IMR-90 (cell line): ENCODE results near the gene IL19. TPM values are rescaled to one million over a fixed set of nuclear protein-coding genes. Genes with fewer than 3 reads are reported as not detected.

Source experiments
- ATAC-seq: fragments of 200-7000 bp; cut with Tn5 transposase; 2 replicates; pipeline ENCODE4 v1.9.1; 2020; ENCODE audit warnings: low read depth, mild to moderate bottlenecking, moderate library complexity
- BruUV-seq: library from RNA; stranded (reverse); fragments of 400-500 nt; replicated peaks from 2 replicates; lab custom pipeline; 2021; lab: Mats Ljungman, UMichigan
- CTCF ChIA-PET: fragments of 300-600 bp; formaldehyde crosslinking; extraction: SDS; loops from one replicate; lab custom pipeline; 2021; ENCODE audit warnings: antibody characterized with exemption; lab: Yijun Ruan, JAX
- POLR2A ChIA-PET: fragments of 300-600 bp; sonication (Branson Sonifier 250); formaldehyde crosslinking; loops from one replicate; lab custom pipeline; 2022; ENCODE audit warnings: antibody characterized with exemption; ENCODE audit not compliant: unreplicated experiment; lab: Charles Lee
- DNase-seq: peaks from one replicate; pipeline ENCODE4 v3.0.0; 2013
- H2AFZ ChIP-seq: replicated peaks from 2 replicates; pipeline ENCODE3; 2013; ENCODE audit warnings: low read length, mild to moderate bottlenecking; ENCODE audit not compliant: poor library complexity
- H2AK5ac ChIP-seq: 2 replicates; pipeline ENCODE4 v1.6.1; 2013; ENCODE audit warnings: low read depth, low read length, inconsistent platforms
- H2AK9ac ChIP-seq: replicated peaks from 2 replicates; pipeline ENCODE3; 2013; ENCODE audit warnings: mild to moderate bottlenecking, low read depth, low read length, moderate library complexity; ENCODE audit not compliant: poor library complexity
- H2BK120ac ChIP-seq: 2 replicates; pipeline ENCODE4 v1.6.1; 2013; ENCODE audit warnings: low read depth, low read length, inconsistent platforms
- H2BK15ac ChIP-seq: 3 replicates; pipeline ENCODE4 v1.6.1; 2013; ENCODE audit warnings: low read depth, low read length, inconsistent platforms
- H2BK20ac ChIP-seq: 2 replicates; pipeline ENCODE4 v1.6.1; 2013; ENCODE audit warnings: low read depth, mild to moderate bottlenecking, inconsistent platforms, low read length, moderate library complexity
- H2BK5ac ChIP-seq: 2 replicates; pipeline ENCODE4 v1.6.1; 2013; ENCODE audit warnings: mild to moderate bottlenecking, low read depth, low read length, inconsistent platforms; ENCODE audit not compliant: poor library complexity, severe bottlenecking
- H3K14ac ChIP-seq: replicated peaks from 2 replicates; pipeline ENCODE4 v1.6.1; 2013; ENCODE audit warnings: low read depth, low read length, inconsistent platforms
- H3K18ac ChIP-seq: 2 replicates; pipeline ENCODE4 v1.6.1; 2013; ENCODE audit warnings: low read depth, low read length, control low read depth
- H3K23ac ChIP-seq: 2 replicates; pipeline ENCODE4 v1.6.1; 2013; ENCODE audit warnings: low read depth, low read length, inconsistent platforms
- H3K27ac ChIP-seq: 2 replicates; pipeline ENCODE4 v1.5.1; 2013; ENCODE audit warnings: mild to moderate bottlenecking, control low read depth, low read length; ENCODE audit not compliant: insufficient read depth
- H3K27me3 ChIP-seq: 2 replicates; pipeline ENCODE4 v1.6.1; 2013; ENCODE audit warnings: low read length; ENCODE audit not compliant: control insufficient read depth, insufficient read depth
- H3K36me3 ChIP-seq: 2 replicates; pipeline ENCODE4 v1.6.1; 2013; ENCODE audit warnings: low read length, mixed read lengths; ENCODE audit not compliant: control insufficient read depth, insufficient read depth
- H3K4ac ChIP-seq: 2 replicates; pipeline ENCODE4 v1.6.1; 2013; ENCODE audit warnings: low read depth, low read length, inconsistent platforms
- H3K4me1 ChIP-seq: 2 replicates; pipeline ENCODE4 v1.6.1; 2013; ENCODE audit warnings: low read length, mixed read lengths; ENCODE audit not compliant: control insufficient read depth, insufficient read depth
- H3K4me2 ChIP-seq: 2 replicates; pipeline ENCODE4 v1.6.1; 2013; ENCODE audit warnings: low read depth, mild to moderate bottlenecking, control low read depth, low read length, moderate library complexity
- H3K4me3 ChIP-seq: 2 replicates; pipeline ENCODE4 v1.5.1; 2013; ENCODE audit warnings: low read depth, mild to moderate bottlenecking, control low read depth, low read length, moderate library complexity; ENCODE audit not compliant: insufficient read depth
- H3K56ac ChIP-seq: 2 replicates; pipeline ENCODE4 v1.6.1; 2013; ENCODE audit warnings: low read length, inconsistent platforms; ENCODE audit not compliant: insufficient read depth; ENCODE audit errors: extremely low read depth
- H3K79me1 ChIP-seq, 2 experiments: 2 replicates each; pipeline ENCODE4 v1.6.1; 2013; ENCODE audit warnings: low read length in 2 of 2, inconsistent platforms in 1 of 2, low read depth in 1 of 2
- H3K9ac ChIP-seq: 2 replicates; pipeline ENCODE4 v1.6.1; 2013; ENCODE audit warnings: low read depth, low read length, control low read depth
- H3K9me1 ChIP-seq: 2 replicates; pipeline ENCODE4 v1.6.1; 2013; ENCODE audit warnings: low read length, inconsistent platforms; ENCODE audit not compliant: insufficient read depth
- H3K9me3 ChIP-seq: 2 replicates; pipeline ENCODE4 v1.6.1; 2013; ENCODE audit warnings: low read length; ENCODE audit not compliant: control insufficient read depth, insufficient read depth
- H4K20me1 ChIP-seq: 2 replicates; pipeline ENCODE4 v1.6.1; 2013; ENCODE audit warnings: low read length, inconsistent platforms; ENCODE audit not compliant: insufficient read depth
- H4K5ac ChIP-seq: 2 replicates; pipeline ENCODE4 v1.6.1; 2013; ENCODE audit warnings: mild to moderate bottlenecking, low read depth, low read length, control low read depth
- H4K8ac ChIP-seq, 2 experiments: 2 replicates each; pipeline ENCODE4 v1.6.1; 2013; ENCODE audit warnings: low read depth in 2 of 2, low read length in 2 of 2, control low read depth in 1 of 2, inconsistent platforms in 1 of 2
- H4K91ac ChIP-seq: 2 replicates; pipeline ENCODE4 v1.6.1; 2013; ENCODE audit warnings: low read depth, low read length, inconsistent platforms; ENCODE audit not compliant: insufficient read depth
- CEBPB ChIP-seq: IDR thresholded peaks from 2 replicates; pipeline ENCODE4 v1.6.1; 2012; ENCODE audit warnings: low read depth, low read length, improper control_type of control experiment
- CHD1 ChIP-seq: IDR thresholded peaks from 2 replicates; pipeline ENCODE4 v1.6.1; 2012; ENCODE audit warnings: low read depth, low read length, improper control_type of control experiment
- CTCF ChIP-seq: conservative IDR thresholded peaks from 2 replicates; pipeline ENCODE4 v1.5.1; 2012; ENCODE audit warnings: mild to moderate bottlenecking, low read depth, low read length, improper control_type of control experiment
- MXI1 ChIP-seq: IDR thresholded peaks from 2 replicates; pipeline ENCODE4 v1.6.1; 2012; ENCODE audit warnings: low read depth, mild to moderate bottlenecking, low read length, moderate library complexity, borderline replicate concordance
- NFE2L2 ChIP-seq: fragments of 150-350 bp; IDR thresholded peaks from 2 replicates; pipeline ENCODE4 v1.6.1; 2016; ENCODE audit warnings: low read depth, mild to moderate bottlenecking, low read length
- RAD21 ChIP-seq: IDR thresholded peaks from 2 replicates; pipeline ENCODE4 v1.6.1; 2012; ENCODE audit warnings: low read length, improper control_type of control experiment
- SMC3 ChIP-seq: fragments of 150-350 bp; IDR thresholded peaks from 2 replicates; pipeline ENCODE4 v1.6.1; 2016; ENCODE audit warnings: low read depth, mild to moderate bottlenecking, antibody characterized with exemption, low read length, moderate library complexity
- WGBS, 2 experiments: methylation state at CpG; one replicate each; pipeline versions ENCODE4 v1.1.5 to v1.1.7; 2013; ENCODE audit warnings: missing lambda C conversion rate in 2 of 2; ENCODE audit not compliant: insufficient read length in 1 of 2; ENCODE audit errors: extremely low coverage in 2 of 2; 5-methylcytosine and 5-hydroxymethylcytosine counted together
- dilution Hi-C: fragments of 300-500 bp; cut with HindIII; formaldehyde crosslinking; loops from one replicate; pipeline ENCODE4 v1.14.3; 2018; ENCODE audit warnings: low sequenced_read_pairs; ENCODE audit not compliant: unreplicated experiment
- in situ Hi-C: fragments of 300-500 bp; cut with MboI; formaldehyde crosslinking; loops from 3 replicates; pipeline ENCODE4 v1.14.3; 2019; ENCODE audit warnings: low sequenced_read_pairs, inconsistent platforms, mixed read lengths
- intact Hi-C: fragments of 100-400 bp; cut with micrococcal nuclease; formaldehyde crosslinking; loops from 2 replicates; pipeline ENCODE4 v1.10.0; 2022
- polyA plus RNA-seq, 3 experiments: library from polyadenylated mRNA; depleted of rRNA; stranded (reverse); fragments of >200 nt; gene quantifications; 2 replicates each; pipeline ENCODE4 v1.2.3, GENCODE V29; 2012; ENCODE audit warnings: low replicate concordance in 1 of 3
- total RNA-seq: library from RNA; depleted of rRNA; stranded (reverse); fragments of >200 nt; gene quantifications from 2 replicates; pipeline ENCODE4 v1.2.3, GENCODE V29; 2012

IL19 gene
- total and polyA plus RNA-seq, 2 of the 4 experiments (the other 2 are of a cell fraction), result not detected

- Histone ChIP-seq H3K9ac (no peak overlapping the region), H3K9me1 (no peaks in the 10 kb centered on the region), H3K18ac (no peak overlapping the region), H3K4me2 (no peak overlapping the region), H3K4me3 (no peak overlapping the region), H2AK5ac (no peak overlapping the region), H3K4me1 (no peaks in the 10 kb centered on the region), H2BK15ac (no peak overlapping the region), H4K91ac (no peak overlapping the region), H2AFZ (no peak overlapping the region), H3K9me3 (peaks cover 2% of the 10 kb centered on the region; the same call in 1 of the 2 replicates), H3K23ac (no peak overlapping the region), H3K79me1 (no peaks in the 10 kb centered on the region), H2AK9ac (no peak overlapping the region), H3K27me3 (0 out of 2 replicates have a peak, but pooled peaks cover 3% of the 10 kb centered on the region), H3K36me3 (no peaks in the 10 kb centered on the region), H4K20me1 (no peaks in the 10 kb centered on the region), H3K27ac (no peak overlapping the region), H3K56ac (no peak overlapping the region), H4K5ac (no peak overlapping the region), H2BK5ac (no peak overlapping the region), H3K4ac (no peak overlapping the region), H2BK120ac (no peak overlapping the region), H4K8ac (no peak overlapping the region), H2BK20ac (no peak overlapping the region), H3K14ac (no peak overlapping the region)
- BruUV-seq, result no TSS peak
- ChIA-PET POLR2A (no interaction called here), CTCF (interaction anchor here (0.6 to 3.2 kb wide), 22 partner anchors 11 to 179 kb away, joined by 3 to 39 read pairs (median 4); partner anchors contain the start of genes DYRK3 and IL19)
- ATAC-seq, result peak; percentile 66
- WGBS, 2 experiments, result 60% methylated on average over 1 of the region's 4 CpGs; no CpG with 5 or more reads in 1 of the 2 experiments
- intact Hi-C loops, result loop anchor here (1.0 to 2.0 kb wide), 2 partner anchors 83 to 103 kb away; no protein-coding TSS in a partner anchor
- DNase-seq, result peak; percentile 45
- dilution Hi-C loops, result no loop called here
- no peak for TF ChIP-seq CHD1
- TF ChIP-seq RAD21, result peak; percentile 68
- TF ChIP-seq SMC3, result peak; percentile 74
- no peak for TF ChIP-seq MXI1
- peak; percentile 61 for TF ChIP-seq CTCF
- no peak for TF ChIP-seq NFE2L2
- peak; percentile 43 for TF ChIP-seq CEBPB
- in situ Hi-C loops, result loop anchor here (5.0 kb wide), 2 partner anchors 72 to 103 kb away; no protein-coding TSS in a partner anchor
These were observed 39.0 kb downstream of the IL19 start for GRCh38 chr1:206809504-206810084.
